ENCODE measurements around the gene CHSY1.

CHSY1 gene

DNA sequence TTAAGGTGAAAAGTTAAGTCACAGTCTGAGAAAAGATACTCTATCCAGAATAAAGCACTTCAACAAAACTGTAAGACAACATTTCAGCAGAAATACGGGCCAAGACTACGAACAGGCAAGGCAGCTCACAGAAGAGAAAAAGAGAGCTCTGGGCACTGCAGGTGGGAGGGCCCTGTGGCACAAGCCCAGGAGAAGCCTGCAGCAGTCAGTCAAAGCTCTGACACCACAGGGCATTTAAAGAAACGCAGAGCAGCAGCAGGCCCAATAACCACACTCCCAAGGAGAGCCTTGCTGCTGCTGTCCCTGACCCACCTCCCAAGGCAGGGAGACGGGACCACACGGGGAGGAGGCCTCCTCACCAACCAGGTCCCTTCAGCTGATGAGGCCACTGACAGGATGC lies 19.2 kb downstream of the CHSY1 start:
- no peak overlapping the region for H3K4me3 ChIP-seq
- DNase-seq (ENCODE audit: low spot score): no peak
- H3K27ac ChIP-seq: no peak overlapping the region
- TF ChIP-seq, protein P1, sequence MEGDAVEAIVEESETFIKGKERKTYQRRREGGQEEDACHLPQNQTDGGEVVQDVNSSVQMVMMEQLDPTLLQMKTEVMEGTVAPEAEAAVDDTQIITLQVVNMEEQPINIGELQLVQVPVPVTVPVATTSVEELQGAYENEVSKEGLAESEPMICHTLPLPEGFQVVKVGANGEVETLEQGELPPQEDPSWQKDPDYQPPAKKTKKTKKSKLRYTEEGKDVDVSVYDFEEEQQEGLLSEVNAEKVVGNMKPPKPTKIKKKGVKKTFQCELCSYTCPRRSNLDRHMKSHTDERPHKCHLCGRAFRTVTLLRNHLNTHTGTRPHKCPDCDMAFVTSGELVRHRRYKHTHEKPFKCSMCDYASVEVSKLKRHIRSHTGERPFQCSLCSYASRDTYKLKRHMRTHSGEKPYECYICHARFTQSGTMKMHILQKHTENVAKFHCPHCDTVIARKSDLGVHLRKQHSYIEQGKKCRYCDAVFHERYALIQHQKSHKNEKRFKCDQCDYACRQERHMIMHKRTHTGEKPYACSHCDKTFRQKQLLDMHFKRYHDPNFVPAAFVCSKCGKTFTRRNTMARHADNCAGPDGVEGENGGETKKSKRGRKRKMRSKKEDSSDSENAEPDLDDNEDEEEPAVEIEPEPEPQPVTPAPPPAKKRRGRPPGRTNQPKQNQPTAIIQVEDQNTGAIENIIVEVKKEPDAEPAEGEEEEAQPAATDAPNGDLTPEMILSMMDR (IDR thresholded peaks at IDR 0.05): no peak

DNA sequence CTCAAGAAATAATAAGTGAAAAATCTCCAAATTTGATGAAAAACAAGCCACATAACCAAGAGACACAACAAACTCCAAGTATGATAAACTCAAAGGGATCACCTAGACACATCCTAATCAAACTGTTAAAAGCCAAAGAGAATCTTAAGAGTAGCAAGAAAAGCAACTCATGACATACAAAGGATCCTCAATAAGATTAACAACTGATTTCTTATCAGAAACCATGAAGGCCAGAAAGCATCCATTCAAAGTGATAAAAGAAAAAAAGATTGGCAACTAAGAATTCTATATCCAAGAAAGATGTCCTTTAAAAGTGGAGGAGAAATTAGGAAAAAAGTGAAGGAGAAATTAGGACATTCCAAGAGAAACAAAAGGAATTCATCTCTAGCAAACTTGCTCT lies 23.5 kb downstream of the CHSY1 start:
- DNase-seq (ENCODE audit: low spot score): no peak
- Histone ChIP-seq H3K4me3 (no peak overlapping the region), H3K27ac (no peak overlapping the region)
- TF ChIP-seq, protein P1 (IDR thresholded peaks at IDR 0.05): no peak

DNA sequence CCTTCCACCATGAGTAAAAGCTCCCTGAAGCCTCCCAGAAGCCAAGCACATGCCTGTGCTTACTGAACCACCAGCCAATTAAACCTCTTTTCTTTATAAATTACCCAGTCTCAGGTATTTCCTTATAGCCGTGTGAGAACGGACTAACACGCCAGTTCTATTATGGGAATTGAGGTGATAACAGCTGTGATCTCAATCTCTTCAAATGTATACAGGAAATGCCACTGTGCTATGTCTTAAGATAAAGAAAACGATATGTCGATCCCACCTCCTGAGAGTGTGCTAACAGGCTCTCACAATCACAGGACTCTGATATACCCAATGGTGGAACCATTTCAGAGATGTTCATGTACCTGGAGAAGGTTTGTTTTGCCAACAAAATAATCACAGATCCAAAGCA lies 26.2 kb downstream of the CHSY1 start:
- TF ChIP-seq, protein P1 (IDR thresholded peaks at IDR 0.05): no peak
- no peak overlapping the region for H3K4me3 ChIP-seq
- no peak overlapping the region for H3K27ac ChIP-seq
- no peak for DNase-seq (ENCODE audit: low spot score)

DNA sequence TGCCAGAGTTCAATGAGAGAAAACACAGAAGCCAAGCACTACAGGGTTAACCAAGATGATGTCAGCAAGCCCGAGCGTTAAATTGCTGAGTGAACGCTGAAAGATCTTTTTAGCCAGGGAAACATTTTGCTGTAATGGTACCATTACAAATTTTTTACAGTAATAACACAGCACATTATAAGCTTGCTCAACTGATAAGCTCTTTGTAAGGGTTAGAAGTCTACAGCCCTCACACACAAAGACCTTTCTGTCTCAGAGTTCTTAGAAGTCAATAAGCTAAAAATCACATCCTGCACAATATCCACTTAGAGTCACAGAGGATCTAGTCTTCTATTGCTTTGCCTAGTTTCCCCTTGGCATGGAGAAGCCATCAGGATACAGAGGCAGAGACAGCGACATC lies 29.9 kb downstream of the CHSY1 start:
- DNase-seq (ENCODE audit: low spot score): no peak
- no peak overlapping the region for H3K27ac ChIP-seq
- H3K4me3 ChIP-seq: no peak overlapping the region
- TF ChIP-seq, protein P1 (IDR thresholded peaks at IDR 0.05): no peak

DNA sequence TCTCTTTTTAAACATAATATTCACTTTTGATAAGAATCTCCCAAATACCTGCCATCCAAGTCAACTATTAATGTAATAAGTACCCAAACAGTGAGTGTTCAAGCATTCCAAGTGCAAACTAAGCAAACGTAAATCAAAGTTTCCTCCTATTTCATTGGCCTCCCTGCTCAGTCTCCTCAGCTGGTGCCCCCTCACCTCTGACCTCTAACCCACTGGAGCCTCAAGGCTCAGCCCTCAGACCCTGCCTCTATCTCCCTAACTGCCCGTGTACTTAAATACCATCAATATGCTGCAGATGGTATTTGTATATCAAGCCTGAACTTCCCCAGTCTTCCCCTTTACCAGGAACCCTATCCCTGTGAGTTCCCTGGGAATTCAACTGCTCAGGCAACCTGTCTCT lies 31.8 kb downstream of the CHSY1 start:
- TF ChIP-seq, protein P1 (IDR thresholded peaks at IDR 0.05): no peak
- no peak overlapping the region for H3K4me3 ChIP-seq
- no peak for DNase-seq (ENCODE audit: low spot score)

DNA sequence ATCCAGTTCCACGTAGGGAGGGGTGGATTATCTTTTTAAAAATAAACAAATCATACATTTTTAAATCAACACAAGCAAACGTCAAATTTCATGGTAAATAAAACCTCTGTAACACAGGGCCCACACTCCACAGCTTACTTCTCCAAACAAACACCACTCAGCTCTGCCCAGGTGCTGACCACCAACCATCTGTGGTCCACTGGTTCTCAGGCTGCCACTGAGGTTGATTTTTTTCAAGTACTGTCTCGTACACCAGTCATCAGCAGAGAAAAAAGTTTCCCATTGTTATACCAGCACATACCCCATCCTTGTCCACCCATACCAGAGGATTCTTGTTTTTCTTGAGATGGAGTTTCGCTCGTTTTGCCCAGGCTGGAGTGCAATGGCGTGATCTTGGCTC lies 32.4 kb downstream of the CHSY1 start:
- H3K27ac ChIP-seq: no peak overlapping the region
- TF ChIP-seq, protein P1 (IDR thresholded peaks at IDR 0.05): no peak

More for the DNA sequence above, 31.8 kb downstream of the CHSY1 start:
- H3K27ac ChIP-seq: no peak overlapping the region

DNA sequence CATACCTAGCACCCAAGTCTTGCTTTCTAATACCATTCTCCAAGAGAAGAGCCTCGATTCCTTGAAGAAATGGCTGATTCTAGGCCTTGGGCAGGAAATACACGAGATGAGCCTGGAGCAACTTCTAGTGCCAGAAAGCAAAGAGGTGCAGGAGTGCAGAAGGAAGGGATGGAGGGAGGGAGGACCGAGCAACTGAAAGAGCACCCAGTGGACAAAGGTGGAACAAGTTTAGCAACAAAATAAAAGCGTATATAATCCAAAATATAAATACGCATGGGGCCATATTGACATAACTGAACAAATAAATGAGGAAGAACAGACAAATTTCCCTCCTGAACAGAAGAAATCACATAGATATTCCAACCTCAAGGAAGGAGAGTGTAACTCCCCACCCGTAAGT lies 34.4 kb downstream of the CHSY1 start:
- Histone ChIP-seq H3K4me3 (no peak overlapping the region), H3K27ac (no peak overlapping the region)
- no peak for DNase-seq (ENCODE audit: low spot score)
- TF ChIP-seq, protein P1 (IDR thresholded peaks at IDR 0.05): no peak

More for the DNA sequence above, 32.4 kb downstream of the CHSY1 start:
- H3K4me3 ChIP-seq: no peak overlapping the region
- no peak for DNase-seq (ENCODE audit: low spot score)
